AG04449 (cell line): ENCODE data around the gene FAXDC2.

ENCODE experiments used
- CTCF ChIA-PET: fragments of 350-600 bp; formaldehyde crosslinking; extraction: SDS; loops from one replicate; lab custom pipeline; 2021; ENCODE audit warnings: antibody characterized with exemption; lab: Yijun Ruan, JAX
- POLR2A ChIA-PET: fragments of 400-600, 350-600 bp; formaldehyde crosslinking; extraction: SDS; loops from one replicate; lab custom pipeline; 2020; ENCODE audit warnings: antibody characterized with exemption, inconsistent platforms; lab: Yijun Ruan, JAX
- DNase-seq: peaks from one replicate; pipeline ENCODE4 v3.0.0-alpha.2; 2010; ENCODE audit warnings: low read depth, low spot score
- H3K4me3 ChIP-seq: 2 replicates; pipeline ENCODE4 v1.5.1; 2011; ENCODE audit warnings: low read depth, mild to moderate bottlenecking, control low read depth, low read length
- CTCF ChIP-seq: IDR thresholded peaks from one replicate; pipeline ENCODE4 v1.5.1; 2011; ENCODE audit warnings: mild to moderate bottlenecking, moderate library complexity, low read length, control low read depth, inconsistent platforms; ENCODE audit not compliant: insufficient read depth; ENCODE audit errors: missing control alignments

Gene FAXDC2

GRCh38 chr5:154850255-154851062 lies at the start of gene FAXDC2:
Gene FAXDC2, minus strand, starts transcription at chr5:154850603. Its CDS starts 12,425 bp downstream, at chr5:154838178.
- peak within 1 kb of the TSS; percentile 54 for H3K4me3 ChIP-seq
- no peak for TF ChIP-seq CTCF
- no peak for DNase-seq
- CTCF ChIA-PET: interaction anchor here (1.0 to 2.2 kb wide), 2 partner anchors 9 to 199 kb away, joined by 3 to 8 read pairs; no protein-coding TSS in a partner anchor
- POLR2A ChIA-PET: no interaction called here

- DNase-seq: no peak
- POLR2A ChIA-PET: no interaction called here
- CTCF ChIA-PET: no interaction called here
- no peak for TF ChIP-seq CTCF
- no peak overlapping the region for H3K4me3 ChIP-seq
Measured at GRCh38 chr5:154900066-154900465, 49.7 kb upstream of the FAXDC2 start.

- no peak for DNase-seq
- ChIA-PET CTCF (no interaction called here), POLR2A (no interaction called here)
- no peak for TF ChIP-seq CTCF
- no peak overlapping the region for H3K4me3 ChIP-seq
Measured at GRCh38 chr5:154899151-154899816, 48.9 kb upstream of the FAXDC2 start.

GRCh38 chr5:154898210-154898609 lies 47.8 kb upstream of the FAXDC2 start:
- no peak for DNase-seq
- POLR2A ChIA-PET: no interaction called here
- CTCF ChIA-PET: no interaction called here
- H3K4me3 ChIP-seq: no peak overlapping the region
- TF ChIP-seq CTCF: no peak

- CTCF ChIA-PET: interaction anchor here (1.2 to 1.5 kb wide), 3 partner anchors 15 to 246 kb away, joined by 3 to 5 read pairs (median 4); no protein-coding TSS in a partner anchor
- POLR2A ChIA-PET: no interaction called here
- TF ChIP-seq CTCF: no peak
- DNase-seq: no peak
- no peak overlapping the region for H3K4me3 ChIP-seq
Measured at GRCh38 chr5:154896562-154897165, 46.3 kb upstream of the FAXDC2 start.
